HG02885 (cell line): ENCODE results near the gene BFAR.
"Not testable (repeated sequence)": the region's sequence is repeated elsewhere in the genome, so short reads cannot be mapped to it uniquely, and the experiment has no call there.

Experiments used
- ATAC-seq: cut with Tn5 transposase; IDR thresholded peaks from one replicate; pipeline ENCODE4 v1.9.1; 2021; ENCODE audit warnings: mild to moderate bottlenecking; ENCODE audit not compliant: unreplicated experiment, poor library complexity

The BFAR gene

DNA sequence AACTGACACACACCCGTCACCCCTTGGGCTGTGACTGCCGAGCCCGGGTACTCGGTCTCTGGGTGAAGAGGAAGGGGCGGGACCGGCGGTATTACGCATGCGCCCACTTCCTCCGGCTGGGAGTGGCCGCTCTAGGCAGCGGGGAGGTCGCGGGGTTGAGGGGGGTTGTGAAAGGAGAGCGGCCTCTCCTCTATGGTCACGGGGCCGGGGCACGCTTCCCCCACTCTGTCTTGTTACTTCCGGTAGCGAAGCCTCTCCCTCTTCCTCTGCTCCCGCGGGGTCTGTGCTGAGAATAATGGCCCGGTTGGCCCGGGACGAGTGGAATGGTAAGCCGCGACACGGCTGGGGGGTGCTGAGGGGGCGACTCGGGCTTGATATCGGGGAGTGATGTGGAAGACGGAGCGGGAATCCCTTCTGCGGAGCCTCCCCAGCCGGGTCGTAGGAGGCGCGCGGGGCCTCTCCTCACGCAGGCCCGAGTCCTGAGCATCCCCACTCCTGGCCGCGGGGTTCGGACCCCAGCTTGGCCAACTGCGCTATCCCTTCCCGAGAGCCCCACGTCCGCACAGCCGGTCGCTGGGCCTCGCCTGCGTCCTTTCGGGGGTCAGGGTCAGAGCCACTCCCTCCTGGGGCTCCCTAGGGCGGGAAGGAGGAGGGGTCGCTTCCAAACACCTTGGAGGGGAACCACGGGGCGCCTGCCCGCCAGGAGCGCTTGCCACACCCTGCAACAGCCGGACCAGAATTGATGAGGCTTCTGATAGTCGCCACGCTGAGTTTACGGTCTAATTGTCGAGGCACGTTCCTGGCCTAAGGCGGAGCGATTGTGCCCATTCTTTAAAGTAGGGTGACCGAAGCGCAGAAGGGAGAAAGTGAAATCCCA lies at the start of gene BFAR:
Gene BFAR (plus strand): TSS at position 259 of the 877 bp plus-strand sequence. CDS start 11,396 bp downstream, outside the sequence.
- ATAC-seq, result peak; percentile 81

- no peak for ATAC-seq
These were observed 47.5 kb upstream of the BFAR start for GRCh38 chr16:14585287-14585686.

GRCh38 chr16:14586637-14587305 lies 46.0 kb upstream of the BFAR start:
- no peak for ATAC-seq

- ATAC-seq, result no peak
These were observed 32.6 kb upstream of the BFAR start for GRCh38 chr16:14600164-14600563.

DNA sequence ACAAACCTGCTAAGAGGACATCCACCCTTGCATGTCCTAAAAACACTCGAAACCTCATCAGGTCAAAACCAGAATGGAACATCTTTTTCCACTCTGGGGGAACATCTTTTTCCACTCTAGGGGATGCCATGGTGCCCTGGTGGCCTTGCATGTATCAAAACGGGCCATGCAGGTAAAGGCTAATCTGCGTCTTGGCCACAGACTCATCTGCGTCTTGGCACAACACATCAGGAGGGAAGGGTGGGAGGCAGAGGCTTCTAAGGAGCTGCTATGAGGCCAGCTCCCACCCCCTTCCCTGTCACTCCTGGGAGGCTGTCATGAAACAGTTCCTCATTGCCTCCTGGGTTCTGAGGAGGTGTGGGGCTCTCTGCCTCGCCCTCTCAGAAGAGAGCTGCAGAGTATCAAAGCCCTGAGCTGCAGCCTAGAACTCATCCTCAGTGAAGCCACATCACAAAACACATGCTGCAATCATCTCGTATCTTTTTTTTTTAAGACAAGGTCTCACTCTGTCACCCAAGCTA lies 30.2 kb upstream of the BFAR start:
- ATAC-seq, result no peak

DNA sequence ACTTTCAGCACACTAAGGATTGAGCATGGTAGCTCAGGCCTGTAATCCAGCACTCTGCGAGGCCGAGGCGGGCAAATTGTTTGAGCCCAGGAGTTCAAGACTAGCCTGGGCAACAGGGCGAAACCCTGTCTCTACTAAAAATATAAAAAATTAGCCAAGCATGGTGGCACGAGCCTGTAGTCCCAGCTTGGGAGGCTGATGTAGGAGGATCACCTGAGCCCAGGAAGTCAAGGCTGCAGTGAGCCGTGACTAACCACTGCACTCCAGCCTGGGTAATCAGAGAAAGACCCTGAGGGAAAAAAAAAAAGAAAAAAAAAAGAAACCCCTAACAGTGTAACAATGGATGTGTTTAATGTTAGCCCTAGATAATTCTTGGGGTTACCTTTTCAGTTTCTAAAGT lies 26.6 kb upstream of the BFAR start:
- no peak for ATAC-seq

- ATAC-seq, result no peak
These were observed 24.6 kb upstream of the BFAR start for GRCh38 chr16:14608111-14608566.

- no peak for ATAC-seq
These were observed 24.1 kb upstream of the BFAR start for GRCh38 chr16:14608604-14609003.

- ATAC-seq, result no peak
These were observed 23.0 kb upstream of the BFAR start for GRCh38 chr16:14609716-14610115.

GRCh38 chr16:14611660-14612059 lies 21.1 kb upstream of the BFAR start:
- ATAC-seq, result no peak

DNA sequence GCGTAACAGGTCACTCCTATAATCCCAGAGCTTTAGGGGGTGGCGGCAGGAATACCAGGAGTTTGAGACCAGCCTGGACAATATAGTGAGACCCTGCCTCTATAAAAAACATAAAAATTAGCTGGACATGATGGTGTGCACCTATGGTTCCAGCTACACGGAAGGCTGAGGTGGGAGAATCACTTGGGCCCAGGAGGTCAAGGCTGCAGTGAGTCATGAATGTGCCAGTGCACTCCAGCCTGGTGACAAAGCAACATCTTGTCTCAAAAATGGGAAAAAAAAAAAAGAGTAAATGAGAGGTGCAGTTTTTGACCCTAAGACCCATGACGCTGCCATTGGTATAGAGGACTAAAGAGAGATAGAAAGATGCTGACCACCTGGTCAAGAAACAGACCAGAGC lies 18.8 kb upstream of the BFAR start:
- ATAC-seq, result no peak

GRCh38 chr16:14616280-14616679 lies 16.5 kb upstream of the BFAR start:
- no peak for ATAC-seq

DNA sequence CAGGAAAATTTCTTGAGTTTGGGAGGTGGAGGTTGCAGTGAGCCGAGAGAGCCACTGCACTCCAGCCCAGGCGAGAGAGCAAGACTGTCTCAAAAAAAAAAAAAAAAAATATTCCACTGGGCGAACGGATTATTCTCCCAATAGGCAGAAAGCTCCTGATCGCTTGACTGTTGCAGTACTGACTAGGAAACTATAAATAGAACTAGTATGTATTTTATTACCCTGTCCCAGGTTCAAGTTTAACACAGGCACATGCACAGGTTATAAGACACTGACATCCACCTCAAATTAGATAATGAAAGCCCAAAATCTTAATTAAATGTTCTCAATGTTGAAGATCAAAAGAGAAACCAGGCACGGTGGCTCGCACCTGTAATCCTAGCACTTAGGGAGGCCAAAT lies 14.2 kb upstream of the BFAR start:
- ATAC-seq, result no peak

DNA sequence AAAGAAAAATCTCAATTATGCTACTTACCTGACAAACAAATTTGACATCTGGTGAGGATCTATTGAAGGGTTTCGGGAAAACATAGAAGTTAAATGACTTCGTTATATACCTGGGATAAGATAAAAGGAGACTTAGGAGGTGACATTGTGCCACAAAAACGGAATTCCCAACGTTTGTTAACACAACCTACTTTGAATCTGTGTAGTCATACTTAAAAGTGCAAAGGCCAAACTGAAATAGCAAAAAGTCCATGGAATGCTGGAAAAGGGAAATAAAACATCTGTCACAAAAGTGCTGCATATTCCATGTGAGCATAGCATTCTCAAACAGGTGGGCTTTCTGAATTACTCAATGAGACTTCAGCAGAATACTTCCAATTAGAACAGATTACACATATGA lies 5.7 kb upstream of the BFAR start:
- no peak for ATAC-seq

DNA sequence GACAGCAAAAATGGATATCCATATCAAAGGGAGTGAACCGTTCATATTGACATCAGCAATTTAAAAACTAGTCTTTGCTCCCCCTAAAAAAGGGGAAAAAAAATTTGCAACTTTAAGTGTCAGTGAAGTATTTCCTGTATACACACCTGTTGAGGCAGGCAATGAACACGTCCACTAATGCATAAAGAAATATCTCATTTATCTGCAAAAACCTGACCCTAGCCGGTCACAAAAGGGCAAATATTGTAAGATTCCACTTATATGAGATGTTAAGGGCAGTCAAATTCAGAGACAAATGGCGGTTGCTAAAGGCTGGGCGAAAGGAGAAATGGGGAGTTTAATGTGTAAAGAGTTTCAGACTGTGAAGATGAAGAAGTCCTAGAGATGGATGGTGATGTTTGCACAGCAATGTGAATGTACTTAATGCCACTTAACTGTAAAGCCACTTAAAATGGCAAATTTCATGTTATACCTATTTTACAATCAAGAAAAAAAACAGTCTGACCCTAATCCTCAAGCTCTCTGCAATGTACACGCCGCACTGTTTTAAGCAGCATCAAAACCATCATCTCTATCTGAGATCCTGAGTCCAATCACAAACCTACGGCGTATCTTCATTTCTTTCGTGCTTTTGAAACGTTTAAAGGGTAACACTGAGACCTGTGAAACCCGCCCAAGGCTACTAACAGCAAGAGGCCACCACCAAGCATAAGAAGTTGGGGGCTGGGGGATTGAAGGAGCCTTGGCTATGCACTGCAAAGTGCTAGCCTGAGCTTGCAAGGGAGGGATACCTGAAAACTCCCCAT lies 3.7 kb upstream of the BFAR start:
- ATAC-seq, result no peak

DNA sequence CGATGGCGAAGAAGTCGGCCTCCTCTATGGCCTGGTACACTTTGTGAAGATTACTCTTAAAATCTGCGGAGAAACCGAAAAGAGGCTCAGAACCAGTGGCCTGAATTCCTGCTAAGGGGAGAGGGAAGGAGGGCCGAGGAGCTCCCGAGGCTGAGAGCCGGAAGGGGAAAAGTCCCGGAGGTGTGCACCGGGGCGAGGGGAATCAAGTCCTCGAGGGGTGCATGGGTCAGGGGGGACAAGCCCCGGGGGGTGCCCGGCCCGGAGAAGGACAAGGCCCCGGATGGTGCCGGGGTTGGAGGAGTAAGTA lies 3.2 kb upstream of the BFAR start:
- no peak for ATAC-seq

GRCh38 chr16:14629919-14630619 lies 2.7 kb upstream of the BFAR start, which contains the start of gene PARN:
Gene PARN, minus strand, starts transcription at chr16:14630260. Its CDS starts 135 bp downstream, at chr16:14630125.
- peak; percentile 60 for ATAC-seq

DNA sequence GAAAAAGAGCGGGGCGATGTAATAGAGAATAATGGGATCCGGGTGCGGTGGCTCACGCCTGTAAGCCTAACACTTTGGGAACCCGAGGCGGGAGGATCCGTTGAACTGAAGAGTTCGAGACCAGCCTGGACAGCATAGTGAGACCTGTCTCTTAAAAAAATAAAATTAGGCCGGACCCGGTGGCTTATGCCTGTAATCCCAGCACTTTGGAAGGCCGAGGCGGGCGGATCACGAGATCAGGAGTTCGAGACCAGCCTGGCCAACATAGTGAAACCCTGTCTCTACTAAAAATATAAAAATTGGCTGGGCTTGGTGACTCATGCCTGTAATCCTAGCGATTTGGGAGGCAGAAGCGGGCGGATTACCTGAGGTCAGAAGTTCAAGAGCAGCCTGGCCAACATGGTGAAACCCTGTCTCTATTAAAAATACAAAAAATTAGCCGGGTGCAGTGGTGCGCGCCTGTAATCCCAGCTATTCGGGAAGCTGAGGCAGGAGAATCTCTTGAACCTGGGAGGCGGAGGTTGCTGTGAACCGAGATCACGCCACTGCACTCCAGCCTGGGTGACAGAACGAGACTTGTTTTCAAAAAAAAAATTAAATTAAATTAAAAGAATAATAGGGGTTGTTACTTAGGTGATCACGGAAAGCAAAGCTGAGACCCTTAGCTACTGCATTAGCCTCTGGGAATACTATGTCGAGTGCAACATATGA lies 2.0 kb upstream of the BFAR start:
- ATAC-seq, result not testable (repeated sequence)

GRCh38 chr16:14634389-14634725 lies 1.6 kb downstream of the BFAR start:
- no peak for ATAC-seq
